GM18520 (cell line): ENCODE measurements around the gene LRRC45.
"Not testable (repeated sequence)": the region's sequence is repeated elsewhere in the genome, so short reads cannot be mapped to it uniquely, and the experiment has no call there.

Source experiments
- ATAC-seq: cut with Tn5 transposase; IDR thresholded peaks from one replicate; pipeline ENCODE4 v1.9.1; 2021; ENCODE audit not compliant: unreplicated experiment

The LRRC45 gene

GRCh38 chr17:82022981-82023446 is at the start of gene LRRC45:
LRRC45 (plus strand) TSS chr17:82023305; CDS start chr17:82023644, 339 bp downstream.
- peak; percentile 83 for ATAC-seq

- no peak for ATAC-seq
Observed at GRCh38 chr17:81973432-81973831, 49.7 kb upstream of the LRRC45 start.

DNA sequence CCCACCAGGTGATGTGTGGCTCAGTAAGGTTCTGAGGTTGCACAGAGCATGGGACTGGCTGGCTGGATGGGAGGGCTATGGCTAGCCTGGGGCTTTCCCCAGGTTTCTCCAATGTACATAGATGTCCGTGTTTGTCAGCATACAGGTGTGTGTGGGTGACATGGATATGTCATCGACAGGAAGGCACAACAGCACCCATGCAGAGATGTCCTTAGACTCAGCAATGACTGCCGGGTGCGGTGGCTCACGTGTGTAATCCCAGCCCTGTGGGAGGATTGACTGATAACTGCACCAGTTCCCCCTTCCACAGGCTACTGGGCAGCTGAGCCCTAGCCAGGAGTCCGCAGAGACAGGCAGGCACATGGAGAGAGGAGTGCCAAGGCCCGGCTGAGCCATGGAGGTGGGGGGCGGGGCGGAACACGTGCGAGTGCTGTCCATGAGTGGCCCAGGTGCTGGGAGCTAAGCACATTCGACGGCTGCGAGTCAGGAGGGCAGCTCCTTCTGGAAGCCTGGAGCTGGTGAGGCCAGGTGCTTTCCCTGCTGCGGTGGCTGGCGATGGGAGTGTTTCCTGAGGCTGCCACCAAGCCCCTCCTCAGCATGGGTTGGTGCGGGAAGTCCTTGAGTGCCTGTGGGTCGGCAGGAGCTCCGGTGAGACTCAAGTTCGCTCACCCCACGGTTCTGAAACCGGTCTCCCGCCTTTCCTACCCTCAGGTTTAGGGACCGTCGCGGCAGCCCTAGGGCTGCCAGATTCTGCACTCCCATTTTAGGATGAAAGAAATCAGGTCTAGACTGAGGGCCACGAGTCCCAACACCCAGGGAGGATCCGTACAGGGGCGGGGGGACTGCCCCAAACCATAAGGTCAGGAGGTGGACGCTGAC is 46.5 kb upstream of the LRRC45 start:
- no peak for ATAC-seq

DNA sequence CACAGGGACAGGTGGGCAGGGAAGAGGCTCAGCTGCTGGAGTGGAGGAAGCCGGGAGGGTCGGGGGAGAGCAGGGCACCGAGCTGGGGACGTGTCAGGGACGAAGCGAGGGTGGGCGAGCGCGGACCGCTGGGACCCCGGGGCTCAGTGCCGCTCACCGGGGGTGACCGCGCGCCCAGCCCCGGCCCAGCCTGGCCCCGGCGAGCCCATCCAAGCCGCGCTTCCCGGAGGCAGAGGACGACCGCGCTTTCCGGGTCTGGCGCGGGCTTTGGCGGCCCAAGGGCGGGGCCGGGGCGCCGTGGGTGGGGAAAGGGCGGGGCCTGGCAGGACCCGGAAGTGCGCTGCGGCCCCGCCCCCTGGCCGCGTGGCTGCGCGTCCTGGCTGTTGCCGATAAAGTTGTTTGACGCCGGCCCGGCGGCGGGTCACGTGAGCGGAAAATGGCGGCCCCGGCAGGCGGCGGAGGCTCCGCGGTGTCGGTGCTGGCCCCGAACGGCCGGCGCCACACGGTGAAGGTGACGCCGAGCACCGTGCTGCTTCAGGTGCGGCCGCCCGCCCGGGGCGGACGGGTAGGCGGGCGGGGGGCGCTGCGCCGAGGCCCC is 45.8 kb upstream of the LRRC45 start, which contains the start of gene ASPSCR1:
Gene ASPSCR1 (plus strand): TSS at position 419 of the 598 bp plus-strand sequence. CDS start 18 bp downstream, at position 437.
- peak; percentile 73 for ATAC-seq

DNA sequence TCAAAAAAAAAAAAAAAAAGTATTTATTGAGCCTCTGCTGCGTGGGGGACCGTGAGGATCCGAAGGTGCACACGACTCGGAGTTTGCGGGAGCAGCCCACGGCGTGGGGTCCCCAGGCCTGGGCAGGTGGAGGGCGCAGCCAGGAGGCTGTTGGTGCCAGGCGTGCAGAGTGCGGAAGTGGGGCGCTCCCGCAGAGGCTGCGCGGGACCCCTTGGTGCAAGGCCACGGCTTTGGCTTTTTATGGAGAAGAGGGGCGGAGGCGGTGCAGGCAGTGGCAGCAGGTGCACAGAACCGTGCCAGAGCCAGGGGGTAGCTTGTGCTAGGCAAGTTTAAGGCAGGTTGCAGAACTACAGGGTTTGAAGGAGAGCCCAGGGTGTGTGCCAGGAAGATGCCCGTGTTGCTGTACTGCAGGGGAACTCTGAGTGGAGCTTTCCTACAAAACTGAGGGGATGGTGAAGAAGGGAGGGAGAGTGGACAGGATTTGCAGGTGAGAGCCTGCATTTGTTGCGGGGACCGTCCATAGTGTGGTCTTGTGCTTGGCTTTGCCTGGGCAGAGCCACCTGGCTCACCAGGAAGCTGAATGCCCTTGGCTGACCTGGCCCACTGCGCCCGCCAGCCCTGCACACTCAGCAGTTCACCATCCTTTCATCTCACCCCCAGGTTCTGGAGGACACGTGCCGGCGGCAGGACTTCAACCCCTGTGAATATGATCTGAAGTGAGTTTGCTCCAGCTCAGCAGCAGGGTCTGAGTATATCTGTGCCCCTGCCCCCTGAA is 44.4 kb upstream of the LRRC45 start:
- ATAC-seq: no peak

- no peak for ATAC-seq
Observed at GRCh38 chr17:81980122-81980521, 43.0 kb upstream of the LRRC45 start.

GRCh38 chr17:81980707-81981343 is 42.3 kb upstream of the LRRC45 start:
- no peak for ATAC-seq

DNA sequence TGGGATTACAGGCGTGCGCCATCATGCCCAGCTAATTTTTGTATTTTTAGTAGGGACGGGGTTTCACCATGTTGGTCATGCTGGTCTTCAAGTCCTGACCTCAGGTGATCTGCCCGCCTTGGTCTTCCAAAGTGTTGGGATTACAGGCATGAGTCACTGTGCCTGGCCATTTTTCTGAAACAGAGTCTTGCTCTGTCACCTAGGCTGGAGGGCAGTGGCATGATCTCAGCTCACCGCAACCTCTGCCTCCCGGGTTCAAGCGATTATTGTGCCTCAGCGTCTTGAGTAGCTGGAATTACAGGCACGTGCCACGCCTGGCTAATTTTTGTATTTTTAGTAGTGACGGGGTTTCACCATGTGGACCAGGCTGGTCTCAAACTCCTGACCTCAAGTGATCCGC is 41.6 kb upstream of the LRRC45 start:
- ATAC-seq: not testable (repeated sequence)

DNA sequence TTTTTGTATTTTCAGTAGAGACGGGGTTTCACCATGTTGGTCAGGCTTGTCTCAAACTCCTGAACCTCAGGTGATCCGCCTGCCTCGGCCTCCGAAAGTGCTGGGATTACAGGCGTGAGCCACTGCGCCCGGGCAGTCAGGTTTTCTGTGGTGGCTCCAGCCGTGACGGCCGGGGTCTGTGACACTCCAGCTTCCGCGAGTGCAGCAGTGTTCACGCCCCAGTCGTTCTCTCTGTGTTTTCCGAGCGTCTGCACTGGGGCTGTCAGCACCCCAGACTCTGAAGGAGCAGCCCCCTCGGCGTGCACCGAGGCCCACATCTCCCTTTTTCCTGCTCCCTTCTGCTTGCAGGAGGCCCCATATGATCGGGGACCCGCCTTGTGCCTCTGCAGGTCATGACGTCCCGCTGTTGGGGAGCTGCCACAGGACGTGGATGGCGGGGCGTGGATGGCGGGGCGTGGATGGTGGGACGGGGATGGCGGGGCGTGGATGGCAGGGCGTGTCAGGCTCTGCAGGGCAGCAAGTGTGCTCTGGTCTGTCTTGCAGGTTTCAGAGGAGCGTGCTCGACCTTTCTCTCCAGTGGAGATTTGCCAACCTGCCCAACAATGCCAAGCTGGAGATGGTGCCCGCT is 40.0 kb upstream of the LRRC45 start:
- no peak for ATAC-seq

DNA sequence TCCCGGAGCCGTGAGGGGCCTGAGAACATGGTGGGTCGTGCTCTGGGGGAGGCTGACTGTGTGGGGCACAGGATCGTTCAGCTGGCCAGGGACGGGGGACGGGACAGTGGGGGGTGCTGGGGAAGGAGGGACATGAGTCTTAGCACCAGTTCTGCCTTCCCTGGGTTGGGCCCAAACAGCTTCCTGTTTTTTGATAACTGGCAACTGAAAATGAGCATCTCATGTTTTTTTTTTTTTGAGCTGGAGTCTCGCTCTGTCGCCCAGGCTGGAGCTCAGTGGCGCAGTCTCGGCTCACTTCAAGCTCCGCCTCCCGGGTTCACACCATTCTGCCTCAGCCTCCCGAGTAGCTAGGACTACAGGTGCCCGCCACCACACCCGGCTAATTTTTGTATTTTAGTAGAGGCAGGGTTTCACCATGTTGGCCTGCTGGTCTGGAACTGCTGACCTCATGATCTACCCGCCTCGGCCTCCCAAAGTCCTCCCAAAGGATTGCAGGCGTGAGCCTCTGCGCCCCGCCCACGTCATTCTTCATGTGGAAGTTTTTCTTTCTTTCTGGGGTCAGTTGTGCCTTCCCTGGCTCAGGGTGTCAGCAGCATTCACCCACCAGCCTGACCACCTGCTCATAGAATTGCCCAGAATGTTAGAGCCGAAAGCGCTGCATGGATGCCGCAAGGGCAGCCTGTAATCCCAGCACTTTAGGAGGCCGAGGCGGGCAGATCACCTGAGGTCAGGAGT is 39.3 kb upstream of the LRRC45 start:
- ATAC-seq: no peak

DNA sequence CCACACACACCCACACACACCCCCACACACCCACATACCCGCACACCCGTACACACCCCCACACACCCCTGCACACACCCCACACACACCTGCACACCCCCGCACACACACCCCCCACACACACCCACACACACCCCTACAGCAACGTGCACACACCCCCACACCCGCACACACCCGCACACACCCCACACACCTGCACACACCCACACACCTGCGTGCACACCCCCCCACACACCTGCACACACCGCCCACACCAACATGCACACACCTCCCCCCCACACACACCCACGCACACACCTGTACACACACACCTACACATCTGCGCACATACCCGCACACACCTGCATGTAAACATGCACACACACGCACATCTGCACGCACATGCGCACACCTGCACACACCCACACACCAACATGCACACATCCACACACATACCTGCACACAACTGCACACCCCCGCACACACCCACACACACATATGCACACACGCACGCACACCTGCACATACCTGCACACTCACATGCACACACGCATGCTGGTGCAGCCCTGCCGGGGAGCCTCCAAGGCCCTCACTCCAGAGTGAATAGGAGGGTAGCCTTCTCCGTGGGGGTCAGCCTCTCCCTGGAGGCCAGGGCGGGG is 38.2 kb upstream of the LRRC45 start:
- ATAC-seq: no peak

- no peak for ATAC-seq
Observed at GRCh38 chr17:81986606-81987005, 36.5 kb upstream of the LRRC45 start.

DNA sequence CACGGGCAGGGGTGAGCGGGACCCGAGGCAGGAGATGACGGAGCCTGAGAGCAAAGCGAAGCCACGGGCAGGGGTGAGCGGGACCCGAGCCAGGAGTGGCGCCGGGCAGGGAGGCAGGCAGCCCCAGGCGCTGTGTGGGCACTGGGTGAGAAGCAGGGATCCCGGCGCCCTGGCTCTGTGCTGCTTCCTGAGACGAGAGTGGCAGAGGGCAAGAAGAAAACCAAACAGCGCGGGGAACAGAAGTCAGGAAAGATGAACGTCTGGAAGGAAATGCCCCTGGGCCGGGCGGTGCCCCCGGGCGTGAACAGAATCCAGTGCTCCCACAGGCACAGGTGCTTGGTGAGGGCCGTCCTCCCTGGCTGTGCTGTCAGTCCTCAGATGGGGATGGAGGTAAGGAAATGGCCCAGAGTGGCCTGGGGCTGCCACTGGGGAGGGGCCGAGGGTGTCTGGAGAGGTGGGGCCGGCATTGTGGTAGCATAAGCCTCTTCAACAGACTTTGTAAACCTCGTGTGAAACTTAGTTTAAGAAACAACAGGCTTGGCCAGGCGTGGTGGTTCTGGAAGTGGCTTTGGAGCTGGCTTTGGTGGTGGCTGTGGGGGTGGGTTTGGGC is 35.8 kb upstream of the LRRC45 start:
- ATAC-seq: no peak

DNA sequence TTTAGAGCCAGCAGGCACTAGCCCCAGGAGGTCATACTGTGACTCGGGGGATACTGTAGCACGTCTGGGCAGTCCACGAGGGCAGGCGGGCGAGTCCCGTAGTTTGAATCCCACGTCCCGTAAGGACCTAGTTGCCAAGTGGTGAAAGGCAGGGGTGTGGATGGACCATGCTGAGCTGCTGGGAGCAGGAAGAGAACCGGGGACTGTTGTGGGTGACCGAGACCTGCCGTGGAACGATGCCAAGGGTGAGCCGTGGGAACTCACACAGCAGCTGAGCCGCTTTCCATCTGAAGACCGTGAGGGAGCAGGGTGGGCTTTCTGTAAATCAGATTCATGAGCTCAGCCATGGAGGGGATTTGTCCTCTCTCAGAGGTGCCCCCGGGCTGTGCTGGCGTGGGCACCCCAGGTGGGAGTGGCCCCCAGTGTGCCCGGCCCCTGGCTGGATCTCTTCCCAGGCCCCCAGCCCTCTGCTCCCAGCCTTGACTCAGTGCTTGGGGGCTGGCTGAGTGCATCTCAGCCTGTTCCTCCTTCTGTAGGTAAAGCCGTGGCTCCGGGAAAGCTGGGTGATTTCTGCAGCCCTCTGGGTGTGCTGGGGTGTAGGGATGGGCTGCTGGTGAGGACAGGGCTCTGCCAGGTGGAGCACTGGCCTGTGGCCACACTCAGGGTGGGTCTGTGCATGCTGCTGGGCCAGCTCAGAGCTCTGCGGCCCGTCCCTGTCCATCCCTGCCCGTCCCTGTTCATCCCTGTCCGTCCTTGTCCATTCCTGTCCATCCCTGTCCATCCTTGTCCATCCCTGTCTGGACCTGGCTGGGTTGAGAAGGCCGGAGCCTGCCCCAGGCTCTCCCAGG is 32.0 kb upstream of the LRRC45 start:
- no peak for ATAC-seq

DNA sequence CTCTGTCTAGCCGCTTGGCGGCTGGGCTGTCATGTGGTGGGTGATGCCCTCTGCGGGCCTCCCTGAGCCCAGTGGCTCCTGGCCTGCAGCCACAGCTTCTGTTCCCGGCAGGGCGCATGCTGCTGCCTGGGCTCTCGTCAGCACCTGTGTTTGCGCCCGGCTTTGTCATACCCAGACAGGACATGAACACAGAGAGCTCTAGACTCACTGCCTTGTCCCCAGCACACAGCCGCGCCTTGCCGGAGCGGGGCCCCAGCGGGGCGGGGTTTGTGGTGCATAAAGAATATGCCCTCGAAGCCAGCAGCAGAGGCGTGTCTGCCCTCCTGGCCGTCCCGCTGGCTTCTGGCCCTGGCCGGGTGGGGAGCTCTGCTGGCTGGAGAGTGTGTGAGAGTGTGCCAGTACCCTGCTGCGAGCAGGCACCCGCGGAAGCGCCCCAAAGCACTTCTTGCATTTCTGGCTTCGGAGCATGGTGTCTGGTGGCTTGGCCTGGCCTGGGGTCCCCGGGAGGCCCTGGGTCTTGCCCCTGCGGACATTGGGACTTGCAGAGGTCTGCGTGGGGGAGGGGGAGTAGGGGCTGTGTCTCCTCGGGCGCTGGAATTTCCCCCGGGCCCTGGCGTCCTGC is 31.3 kb upstream of the LRRC45 start:
- ATAC-seq: no peak

DNA sequence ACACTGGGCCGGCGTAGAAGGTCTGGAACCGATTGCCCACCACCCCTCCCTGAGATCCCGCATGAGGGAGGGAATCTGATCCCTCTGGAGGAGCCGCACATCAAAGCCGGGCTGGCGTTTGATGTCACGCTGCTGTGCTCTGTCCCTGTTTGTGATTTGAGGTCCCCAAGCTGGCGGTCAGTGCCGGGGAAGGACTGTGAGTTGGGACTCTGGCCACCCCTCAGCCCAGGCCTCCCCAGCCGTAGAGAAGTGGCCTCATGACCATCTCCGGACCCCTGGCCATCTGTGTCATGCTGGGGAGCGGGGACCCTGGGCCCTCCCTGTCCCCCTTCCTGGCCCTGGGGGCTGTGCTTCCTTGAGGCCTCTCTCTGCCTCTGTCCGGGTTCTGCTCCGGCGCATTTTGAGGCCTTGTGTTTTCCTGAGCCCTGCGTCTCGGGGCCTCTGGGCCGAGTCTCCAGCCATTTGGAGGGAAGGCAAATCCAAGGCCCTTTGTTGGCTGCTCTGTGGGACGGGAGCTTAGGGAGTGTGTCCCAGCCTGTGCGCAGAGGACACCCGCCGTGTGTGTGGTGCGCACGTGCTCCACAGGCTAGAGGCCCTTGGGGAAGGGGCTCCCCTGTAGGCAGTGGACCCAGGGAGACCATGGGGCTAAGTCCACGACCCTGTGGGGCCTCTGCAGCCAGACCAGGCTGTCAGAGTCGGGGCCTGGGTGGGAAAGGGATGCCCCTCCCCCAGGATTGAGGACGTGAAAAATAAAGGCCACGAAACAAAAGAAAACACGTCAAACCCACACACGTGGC is 30.6 kb upstream of the LRRC45 start:
- no peak for ATAC-seq
